Stomach (tissue), 9 donors: ENCODE results near the gene LRMDA. TPM values are rescaled to one million over a fixed set of nuclear protein-coding genes. Genes with fewer than 3 reads are reported as not detected.

Source experiments
- DNase-seq, 2 donors: peaks; one replicate each; pipeline versions ENCODE4 v3.0.0 to v3.0.0-alpha.2; 2013 to 2019
- H3K27ac ChIP-seq, 5 donors: fragments of 200-600 bp in 4 of 5; sonication (generic) in 4 of 5; one replicate each; pipeline ENCODE4 v1.5.1; 2013 to 2019; ENCODE audit warnings: mild to moderate bottlenecking in 1 of 5, moderate library complexity in 1 of 5
- H3K27me3 ChIP-seq, 3 donors: fragments of 200-600 bp; sonication (generic); one replicate each; pipeline ENCODE4 v1.5.1; 2017 to 2019; ENCODE audit warnings: mixed run types in 1 of 3
- H3K36me3 ChIP-seq, 4 donors: fragments of 200-600 bp; sonication (generic); 1 replicate in 3 of 4; 2 replicates in 1 of 4; pipeline ENCODE4 v1.5.1; 2016 to 2019
- H3K4me1 ChIP-seq, 4 donors: fragments of 200-600 bp; sonication (generic); one replicate each; pipeline ENCODE4 v1.5.1; 2016 to 2019
- H3K4me3 ChIP-seq, 4 donors: fragments of 200-600 bp; sonication (generic) in 3 of 4; one replicate each; pipeline ENCODE4 v1.5.1; 2016 to 2019; ENCODE audit warnings: mild to moderate bottlenecking in 1 of 4
- H3K9me3 ChIP-seq, 4 donors: fragments of 200-600 bp; sonication (generic); one replicate each; pipeline ENCODE4 v1.5.1; 2016 to 2019
- CTCF ChIP-seq, 7 experiments: fragments of 450-650 bp in 4 of 7; fragments of 200-600 bp in 3 of 7; sonication (generic) in 3 of 7; IDR thresholded peaks; one replicate each; pipeline ENCODE4 v1.5.1; 2016 to 2019; ENCODE audit warnings: antibody characterized with exemption in 7 of 7, control low read depth in 2 of 7, mild to moderate bottlenecking in 1 of 7
- EP300 ChIP-seq: sonication (generic); formaldehyde crosslinking; IDR thresholded peaks from one replicate; pipeline ENCODE4 v1.6.1; 2017; ENCODE audit warnings: antibody characterized with exemption
- POLR2A ChIP-seq, 4 donors: fragments of 450-650 bp; IDR thresholded peaks; one replicate each; pipeline ENCODE4 v1.6.1; 2016; ENCODE audit warnings: antibody characterized with exemption in 4 of 4, control low read depth in 2 of 4, mild to moderate bottlenecking in 1 of 4, moderate library complexity in 1 of 4
- POLR2AphosphoS5 ChIP-seq, 3 donors: sonication (generic); formaldehyde crosslinking; IDR thresholded peaks; one replicate each; pipeline ENCODE4 v1.6.1; 2016; ENCODE audit warnings: antibody characterized with exemption in 3 of 3
- WGBS, 5 donors: extraction: QIAGEN DNeasy Blood & Tissue Kit in 3 of 5; methylation state at CpG; one replicate each; pipeline versions ENCODE4 v1.1.5 to v1.1.7; 2013 to 2018; 5-methylcytosine and 5-hydroxymethylcytosine counted together
- intact Hi-C: fragments of 100-400 bp; cut with DNase I; formaldehyde crosslinking; loops from one replicate; pipeline ENCODE4 v1.15.1; 2023; ENCODE audit warnings: low total_unique reads
- polyA plus RNA-seq, 3 donors: library from polyadenylated mRNA; stranded (reverse); fragments of 200-250 nt; gene quantifications; one replicate each; pipeline ENCODE4 v1.2.3, GENCODE V29; 2013
- total RNA-seq, 5 donors: library from RNA; depleted of rRNA; stranded (reverse); fragments of >200 nt; gene quantifications; one replicate each; pipeline versions ENCODE4 v1.1.0 to v1.2.3, GENCODE V29; 2014 to 2016
- donor health status: healthy with polysubstance abuse.
- donor health status: Bipolar disorder and iron deficiency.
- donor health status: healthy.

Gene LRMDA
- total and polyA plus RNA-seq, 8 donors: 1.3 to 30.2 (median 13.6) TPM; not detected in 1

DNA sequence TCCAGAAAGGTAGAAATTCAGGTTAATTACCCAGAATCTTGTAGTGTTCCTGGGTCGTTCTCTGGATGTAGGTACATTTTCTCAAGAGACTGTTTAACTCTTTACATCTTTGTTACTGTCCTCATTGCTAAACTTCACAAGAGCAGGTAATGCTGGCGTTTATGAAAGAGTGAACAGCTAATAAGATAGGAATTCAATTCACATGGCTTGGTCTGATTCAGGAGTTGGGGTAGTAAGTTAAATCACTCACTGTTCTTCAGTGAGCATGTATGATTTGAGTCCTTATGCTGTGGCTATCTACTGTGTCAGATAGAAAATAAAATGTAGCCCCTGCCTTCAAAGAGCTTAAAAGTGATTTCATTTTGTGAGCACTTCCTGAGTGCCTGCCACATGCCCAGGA, 480.0 kb downstream of the LRMDA start:
- Histone ChIP-seq H3K27ac (no peak overlapping the region), H3K36me3 (no peaks in the 10 kb centered on the region), H3K27me3 (no peaks in the 10 kb centered on the region), H3K4me3 (no peak overlapping the region), H3K9me3 (no peaks in the 10 kb centered on the region), H3K4me1 (peaks cover 0 to 11% (median 0%) of the 10 kb centered on the region in 4 donors)
- no peak for DNase-seq
- 72 to 84% (median 82%) methylated on average over 2 of the region's 2 CpGs for WGBS, 5 donors
- intact Hi-C loops: loop anchor here (10.0 kb wide), 1 partner anchor 497 kb away; no protein-coding TSS in a partner anchor
- TF ChIP-seq CTCF (IDR thresholded peaks at IDR 0.05): no peak
- TF ChIP-seq EP300: no peak
- no peak for TF ChIP-seq POLR2A (IDR thresholded peaks at IDR 0.05)
- TF ChIP-seq POLR2AphosphoS5 (IDR thresholded peaks at IDR 0.05): no peak

DNA sequence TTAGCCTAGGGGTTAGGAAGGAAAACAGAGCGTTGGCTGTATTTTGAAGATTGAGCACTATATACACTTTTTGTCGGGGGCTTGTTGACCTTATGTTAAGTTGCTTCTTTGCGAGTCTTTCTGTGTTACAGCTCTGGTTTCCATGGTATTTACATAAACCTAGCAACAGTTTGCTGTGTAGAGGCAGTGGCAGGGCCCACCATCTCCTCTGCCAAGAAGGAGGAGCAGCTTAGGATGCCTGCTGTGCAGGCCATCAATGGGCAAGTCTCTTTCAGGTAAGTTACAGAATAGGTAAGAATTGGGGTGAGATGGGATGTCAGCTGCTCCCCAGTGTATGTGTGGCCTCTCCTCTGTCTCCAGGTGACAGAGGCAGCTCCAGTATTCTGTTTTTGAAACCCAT, 485.5 kb downstream of the LRMDA start:
- H3K27ac ChIP-seq: no peak overlapping the region
- H3K4me1 ChIP-seq: no peaks in the 10 kb centered on the region
- H3K27me3 ChIP-seq: no peaks in the 10 kb centered on the region
- DNase-seq: peak in 1 of 2 donors; percentile 42
- WGBS, 5 donors: 84 to 87% (median 85%) methylated on average over 3 of the region's 3 CpGs
- H3K9me3 ChIP-seq: no peaks in the 10 kb centered on the region
- no peaks in the 10 kb centered on the region for H3K36me3 ChIP-seq
- intact Hi-C loops: loop anchor here (10.0 kb wide), 1 partner anchor 502 kb away; no protein-coding TSS in a partner anchor
- TF ChIP-seq POLR2AphosphoS5 (IDR thresholded peaks at IDR 0.05) (no peak), POLR2A (IDR thresholded peaks at IDR 0.05) (no peak), EP300 (no peak), CTCF (IDR thresholded peaks at IDR 0.05) (no peak)
- no peak overlapping the region for H3K4me3 ChIP-seq

DNA sequence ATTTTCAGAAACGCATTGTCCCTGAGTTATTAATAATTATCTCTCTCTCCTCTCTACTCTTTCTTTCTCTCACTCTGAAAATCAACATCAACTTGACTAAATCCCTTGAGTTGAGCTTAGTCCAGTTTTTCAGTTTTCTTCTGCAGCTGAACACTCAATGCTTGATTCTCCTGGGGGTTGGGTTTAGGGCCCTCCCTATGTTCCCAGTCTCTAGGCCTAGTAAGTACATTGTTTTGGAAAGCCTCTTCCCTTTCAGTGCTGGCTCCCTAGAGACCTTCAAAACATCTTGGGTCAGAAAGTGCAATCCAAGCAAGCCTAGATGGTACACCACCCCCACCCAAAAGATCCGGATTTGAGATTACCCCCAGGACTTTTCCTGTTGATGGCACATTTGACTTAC, 488.5 kb downstream of the LRMDA start:
- H3K4me1 ChIP-seq: no peaks in the 10 kb centered on the region
- no peaks in the 10 kb centered on the region for H3K9me3 ChIP-seq
- intact Hi-C loops: loop anchor here (10.0 kb wide), 2 partner anchors 115 to 505 kb away; no protein-coding TSS in a partner anchor
- 77 to 87% (median 83%) methylated on average over 2 of the region's 2 CpGs for WGBS, 5 donors
- H3K27ac ChIP-seq: no peak overlapping the region
- H3K27me3 ChIP-seq: no peaks in the 10 kb centered on the region
- TF ChIP-seq POLR2A (IDR thresholded peaks at IDR 0.05) (no peak), POLR2AphosphoS5 (IDR thresholded peaks at IDR 0.05) (no peak), EP300 (no peak), CTCF (IDR thresholded peaks at IDR 0.05) (no peak)
- H3K4me3 ChIP-seq: no peak overlapping the region
- no peaks in the 10 kb centered on the region for H3K36me3 ChIP-seq
- no peak for DNase-seq

GRCh38 chr10:75922435-75922834, 491.0 kb downstream of the LRMDA start:
- intact Hi-C loops: loop anchor here (10.0 kb wide), 1 partner anchor 112 kb away; no protein-coding TSS in a partner anchor
- Histone ChIP-seq H3K36me3 (no peaks in the 10 kb centered on the region), H3K4me3 (no peak overlapping the region), H3K27me3 (no peaks in the 10 kb centered on the region), H3K27ac (no peak overlapping the region), H3K9me3 (no peaks in the 10 kb centered on the region), H3K4me1 (no peaks in the 10 kb centered on the region)
- TF ChIP-seq CTCF (IDR thresholded peaks at IDR 0.05) (peak in 2 of 7 experiments; percentile 17 to 30), POLR2AphosphoS5 (IDR thresholded peaks at IDR 0.05) (no peak)
- DNase-seq: peak in 1 of 2 donors; percentile 38
